Trophoblast cell (in vitro differentiated cells and primary cell): ENCODE measurements around the gene DOC2A.

Source experiments
- DNase-seq, 2 donors: peaks; one replicate each; pipeline ENCODE4 v3.0.0-alpha.2; 2016
- H2AFZ ChIP-seq: 2 replicates; pipeline ENCODE4 v1.6.1; 2013; ENCODE audit warnings: low read length, moderate library complexity, mild to moderate bottlenecking; ENCODE audit not compliant: insufficient read depth, poor library complexity
- H2AK5ac ChIP-seq: 2 replicates; pipeline ENCODE4 v1.6.1; 2013; ENCODE audit warnings: mild to moderate bottlenecking, low read length
- H2BK120ac ChIP-seq: 2 replicates; pipeline ENCODE4 v1.6.1; 2013; ENCODE audit warnings: low read length, mild to moderate bottlenecking, moderate library complexity; ENCODE audit not compliant: insufficient read depth, poor library complexity
- H2BK12ac ChIP-seq: 2 replicates; pipeline ENCODE4 v1.6.1; 2013; ENCODE audit warnings: mild to moderate bottlenecking, low read length, moderate library complexity
- H2BK5ac ChIP-seq: 2 replicates; pipeline ENCODE4 v1.6.1; 2013; ENCODE audit warnings: low read length, low read depth, moderate library complexity, mild to moderate bottlenecking; ENCODE audit not compliant: poor library complexity
- H3K14ac ChIP-seq: 2 replicates; pipeline ENCODE4 v1.6.1; 2013; ENCODE audit warnings: mild to moderate bottlenecking, low read length
- H3K18ac ChIP-seq: 2 replicates; pipeline ENCODE4 v1.6.1; 2013; ENCODE audit warnings: mild to moderate bottlenecking, low read length
- H3K23ac ChIP-seq: 2 replicates; pipeline ENCODE4 v1.6.1; 2013; ENCODE audit warnings: low read length
- H3K27ac ChIP-seq: 2 replicates; pipeline ENCODE4 v1.5.1; 2013; ENCODE audit warnings: low read depth, mild to moderate bottlenecking, inconsistent platforms, low read length, moderate library complexity
- H3K27me3 ChIP-seq: 2 replicates; pipeline ENCODE4 v1.6.1; 2013; ENCODE audit warnings: inconsistent platforms, mild to moderate bottlenecking, low read length, moderate library complexity; ENCODE audit not compliant: insufficient read depth
- H3K36me3 ChIP-seq, 2 experiments: 1 replicate in 1 of 2; 2 replicates in 1 of 2; pipeline ENCODE4 v1.6.1; 2013; ENCODE audit warnings: low read length in 2 of 2, mild to moderate bottlenecking in 2 of 2, moderate library complexity in 1 of 2; ENCODE audit not compliant: insufficient read depth in 2 of 2, control insufficient read depth in 1 of 2
- H3K4ac ChIP-seq: 2 replicates; pipeline ENCODE4 v1.6.1; 2013; ENCODE audit warnings: low read depth, mild to moderate bottlenecking, low read length, moderate library complexity
- H3K4me1 ChIP-seq, 2 experiments: 1 replicate in 1 of 2; 2 replicates in 1 of 2; pipeline ENCODE4 v1.6.1; 2013; ENCODE audit warnings: low read length in 2 of 2, mild to moderate bottlenecking in 2 of 2, moderate library complexity in 1 of 2; ENCODE audit not compliant: insufficient read depth in 2 of 2, control insufficient read depth in 1 of 2
- H3K4me2 ChIP-seq: 2 replicates; pipeline ENCODE4 v1.6.1; 2013; ENCODE audit warnings: inconsistent platforms, mild to moderate bottlenecking, low read length, moderate library complexity
- H3K4me3 ChIP-seq: 2 replicates; pipeline ENCODE4 v1.5.1; 2013; ENCODE audit warnings: mild to moderate bottlenecking, low read depth, low read length, inconsistent platforms
- H3K79me1 ChIP-seq: one replicate; pipeline ENCODE4 v1.6.1; 2013; ENCODE audit warnings: low read length
- H3K79me2 ChIP-seq: 2 replicates; pipeline ENCODE4 v1.6.1; 2013; ENCODE audit warnings: low read length, mild to moderate bottlenecking; ENCODE audit not compliant: control insufficient read depth, insufficient read depth, poor library complexity
- H3K9ac ChIP-seq: 2 replicates; pipeline ENCODE4 v1.6.1; 2013; ENCODE audit warnings: mild to moderate bottlenecking, low read length
- H3K9me3 ChIP-seq: 2 replicates; pipeline ENCODE4 v1.6.1; 2013; ENCODE audit warnings: low read depth, mild to moderate bottlenecking, control low read depth, inconsistent platforms, low read length; ENCODE audit not compliant: insufficient read depth
- H4K12ac ChIP-seq: 2 replicates; pipeline ENCODE4 v1.6.1; 2013; ENCODE audit warnings: low read depth, mild to moderate bottlenecking, low read length, moderate library complexity
- H4K8ac ChIP-seq: 2 replicates; pipeline ENCODE4 v1.6.1; 2013; ENCODE audit warnings: low read depth, mild to moderate bottlenecking, low read length, moderate library complexity
- H4K91ac ChIP-seq: one replicate; pipeline ENCODE4 v1.6.1; 2013; ENCODE audit warnings: low read depth, mild to moderate bottlenecking, low read length, moderate library complexity
- WGBS: extraction: QIAGEN DNeasy Blood & Tissue Kit; methylation state at CpG from one replicate; pipeline ENCODE4 v1.1.7; 2013; ENCODE audit warnings: missing lambda C conversion rate; ENCODE audit not compliant: insufficient read length, insufficient coverage; ENCODE audit errors: extremely low coverage; 5-methylcytosine and 5-hydroxymethylcytosine counted together

Gene DOC2A

DNA sequence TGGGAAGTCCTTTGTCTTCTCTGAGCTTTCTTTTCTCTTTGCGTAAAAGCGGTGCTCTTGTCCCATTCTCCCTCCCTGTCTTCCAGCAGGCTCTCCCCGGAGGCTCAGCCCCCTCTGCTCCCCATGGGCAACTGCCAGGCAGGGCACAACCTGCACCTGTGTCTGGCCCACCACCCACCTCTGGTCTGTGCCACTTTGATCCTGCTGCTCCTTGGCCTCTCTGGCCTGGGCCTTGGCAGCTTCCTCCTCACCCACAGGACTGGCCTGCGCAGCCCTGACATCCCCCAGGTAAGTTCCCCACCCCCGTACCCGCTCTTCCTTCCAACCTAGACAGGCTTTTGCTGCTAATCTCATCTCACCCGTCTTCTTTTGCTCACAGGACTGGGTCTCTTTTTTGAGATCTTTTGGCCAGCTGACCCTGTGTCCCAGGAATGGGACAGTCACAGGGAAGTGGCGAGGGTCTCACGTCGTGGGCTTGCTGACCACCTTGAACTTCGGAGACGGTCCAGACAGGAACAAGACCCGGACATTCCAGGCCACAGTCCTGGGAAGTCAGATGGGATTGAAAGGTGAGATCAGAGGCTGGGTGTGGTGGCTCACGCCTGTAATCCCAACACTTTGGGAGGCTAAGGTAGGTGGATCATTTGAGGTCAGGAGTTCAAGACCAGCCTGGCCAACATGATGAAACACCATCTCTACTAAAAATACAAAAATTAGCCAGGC is 47.6 kb downstream of the DOC2A start:
- H3K79me2 ChIP-seq, result peaks cover 6% of the 10 kb centered on the region
- peak overlapping the region; percentile 83 for H4K8ac ChIP-seq
- WGBS, result no CpG with 5 or more reads among the region's 14 CpGs
- no peak overlapping the region for H2BK120ac ChIP-seq
- H3K27ac ChIP-seq, result no peak overlapping the region
- no peak overlapping the region for H3K9ac ChIP-seq
- peak overlapping the region; percentile 85 for H4K91ac ChIP-seq
- no peaks in the 10 kb centered on the region for H3K27me3 ChIP-seq
- H3K4me2 ChIP-seq, result no peak overlapping the region
- H3K18ac ChIP-seq, result peak overlapping the region; percentile 43
- peak overlapping the region; percentile 21 for H3K4ac ChIP-seq
- no peak overlapping the region for H3K4me3 ChIP-seq
- peak overlapping the region; percentile 68 for H2BK12ac ChIP-seq
- H3K23ac ChIP-seq, result no peak overlapping the region
- peak overlapping the region; percentile 47 for H3K14ac ChIP-seq
- DNase-seq, result no peak
- H3K36me3 ChIP-seq, result peaks cover 4 to 6% of the 10 kb centered on the region in 2 experiments
- peaks cover 3 to 8% of the 10 kb centered on the region in 2 experiments for H3K4me1 ChIP-seq
- H4K12ac ChIP-seq, result peak overlapping the region; percentile 80
- H2AFZ ChIP-seq, result no peak overlapping the region
- no peaks in the 10 kb centered on the region for H3K9me3 ChIP-seq
- H2BK5ac ChIP-seq, result no peak overlapping the region
- peaks cover 15% of the 10 kb centered on the region for H3K79me1 ChIP-seq
- H2AK5ac ChIP-seq, result peak overlapping the region; percentile 94

DNA sequence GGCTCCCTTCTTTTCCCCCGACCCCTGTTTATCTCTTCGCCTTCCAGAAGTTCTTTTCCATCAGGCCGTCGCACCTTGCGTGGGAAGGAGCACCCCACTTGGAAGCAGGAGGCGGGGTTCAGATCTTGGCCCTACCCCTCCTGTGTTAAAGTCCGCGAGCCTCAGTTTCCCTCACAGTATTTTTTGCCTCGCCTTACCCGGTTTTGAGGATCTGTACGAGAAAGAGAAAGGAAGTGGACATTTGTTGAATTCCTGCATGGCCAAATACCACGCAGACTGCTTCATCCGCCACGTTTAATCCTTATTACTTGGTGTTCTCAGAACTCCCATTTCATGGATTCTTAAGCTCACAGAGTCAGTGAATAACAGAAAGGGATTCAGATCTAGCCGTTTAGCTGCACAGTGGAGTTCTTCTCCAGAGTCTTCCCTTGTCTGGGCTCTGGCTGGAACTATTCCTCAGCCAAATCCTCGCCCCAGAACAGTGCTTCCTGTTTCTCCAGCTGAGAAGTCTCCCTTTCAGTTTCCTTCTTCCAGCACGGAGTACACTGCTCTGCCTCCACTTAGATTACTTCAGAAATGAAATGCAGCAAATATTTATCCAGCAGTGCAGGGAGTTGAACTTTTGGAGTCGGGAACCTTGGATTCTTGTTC is 48.4 kb downstream of the DOC2A start:
- Histone ChIP-seq H3K27ac (peak overlapping the region; percentile 27), H3K23ac (no peak overlapping the region), H3K4me1 (peaks cover 3 to 8% of the 10 kb centered on the region in 2 experiments), H3K4me3 (peak overlapping the region; percentile 80), H3K36me3 (peaks cover 0 to 3% of the 10 kb centered on the region in 2 experiments), H4K12ac (peak overlapping the region; percentile 89), H2BK12ac (peak overlapping the region; percentile 23), H2AFZ (peak overlapping the region; percentile 87), H3K27me3 (no peaks in the 10 kb centered on the region), H4K91ac (peak overlapping the region; percentile 85), H2BK120ac (peak overlapping the region; percentile 74), H3K79me2 (peaks cover 6% of the 10 kb centered on the region), H2AK5ac (peak overlapping the region; percentile 67), H3K9ac (peak overlapping the region; percentile 34), H3K79me1 (peaks cover 15% of the 10 kb centered on the region), H4K8ac (peak overlapping the region; percentile 83), H2BK5ac (peak overlapping the region; percentile 37), H3K18ac (peak overlapping the region; percentile 55), H3K4me2 (peak overlapping the region; percentile 72), H3K9me3 (no peaks in the 10 kb centered on the region), H3K14ac (peak overlapping the region; percentile 89), H3K4ac (peak overlapping the region; percentile 75)
- DNase-seq, result peak in 1 of 2 donors; percentile 36
- WGBS, result no CpG with 5 or more reads among the region's 18 CpGs

DNA sequence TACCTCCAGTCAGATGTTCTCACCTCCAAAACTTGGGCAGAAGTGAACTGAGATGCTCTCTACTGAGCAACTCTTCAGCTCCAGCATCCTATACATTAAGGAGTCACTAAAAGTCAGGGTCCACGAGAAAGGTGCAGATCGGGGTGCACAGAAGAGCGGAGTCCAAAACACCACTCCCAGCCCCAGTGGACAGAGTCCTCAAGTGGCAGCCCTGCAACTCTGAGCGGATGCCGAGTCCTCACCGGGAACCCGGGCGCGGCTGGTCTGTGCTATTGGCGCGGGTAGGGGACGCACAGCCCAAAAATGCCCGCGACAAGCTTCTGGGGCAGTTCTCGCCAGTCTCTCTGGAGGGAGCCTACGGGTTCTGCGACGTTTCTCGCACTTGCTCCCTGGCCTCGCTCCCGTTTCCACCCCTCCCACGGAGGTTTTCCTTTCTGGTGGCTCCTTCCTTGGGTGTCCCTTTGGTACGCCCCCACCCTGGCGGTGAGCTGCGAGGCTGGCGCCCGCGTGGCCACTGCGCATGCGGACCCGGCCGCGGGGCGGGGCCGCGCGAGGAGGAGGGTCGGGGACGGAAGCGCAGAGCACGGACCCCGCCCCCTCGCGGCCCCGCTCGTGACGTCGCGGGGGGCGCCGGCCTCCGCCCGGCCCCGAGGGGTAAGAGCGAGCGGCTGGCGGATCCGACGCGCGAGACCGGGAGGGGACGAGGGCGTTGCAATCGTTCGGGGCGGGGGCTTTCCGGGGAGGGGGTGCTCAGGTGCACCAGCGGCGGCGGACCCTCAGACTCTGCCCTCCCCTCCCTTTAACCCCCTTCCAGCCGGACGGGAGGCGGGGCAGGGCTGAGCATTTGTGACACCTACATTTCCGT is 49.1 kb downstream of the DOC2A start, which contains the start of gene TMEM219:
TMEM219 (plus strand) TSS at position 601 of the 865 bp plus-strand sequence. CDS start 1,065 bp downstream, outside the sequence.
- Histone ChIP-seq H3K27ac (peak within 1 kb of the TSS; percentile 30), H2AFZ (peak within 1 kb of the TSS; percentile 87), H3K4me2 (peak within 1 kb of the TSS; percentile 72), H2BK12ac (peak within 1 kb of the TSS; percentile 68), H3K9me3 (no peaks in the 10 kb centered on the region), H3K23ac (no peak within 1 kb of the TSS), H4K12ac (peak within 1 kb of the TSS; percentile 89), H4K91ac (peak within 1 kb of the TSS; percentile 85), H3K4me3 (peak within 1 kb of the TSS; percentile 80), H3K79me2 (peaks cover 6% of the 10 kb centered on the region), H4K8ac (peak within 1 kb of the TSS; percentile 88), H2BK5ac (peak within 1 kb of the TSS; percentile 76), H3K18ac (peak within 1 kb of the TSS; percentile 79), H2AK5ac (peak within 1 kb of the TSS; percentile 94), H3K79me1 (peaks cover 15% of the 10 kb centered on the region), H3K4me1 (peaks cover 3 to 8% of the 10 kb centered on the region in 2 experiments), H3K14ac (peak within 1 kb of the TSS; percentile 89), H3K4ac (peak within 1 kb of the TSS; percentile 75), H2BK120ac (peak within 1 kb of the TSS; percentile 74), H3K36me3 (peaks cover 0 to 3% of the 10 kb centered on the region in 2 experiments), H3K9ac (peak within 1 kb of the TSS; percentile 57), H3K27me3 (no peaks in the 10 kb centered on the region)
- no CpG with 5 or more reads among the region's 75 CpGs for WGBS
- peak; percentile 89 to 97 for DNase-seq

DNA sequence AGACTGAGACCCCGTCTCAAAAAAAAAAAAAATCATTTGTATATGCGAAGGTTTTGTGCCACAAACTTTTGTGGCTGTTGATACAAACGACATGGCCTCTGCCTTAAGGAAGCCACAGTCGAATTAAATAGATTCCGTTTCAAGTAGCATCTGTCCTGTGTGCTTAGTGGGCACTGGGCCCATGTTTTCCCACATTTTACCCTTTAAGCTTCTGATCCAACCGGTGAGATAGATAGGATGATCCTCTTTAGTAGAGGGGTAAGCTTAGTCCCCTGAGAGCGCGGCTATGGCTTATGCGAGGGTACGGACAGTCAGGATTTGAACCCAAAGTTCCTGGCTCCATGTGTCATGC is 49.7 kb downstream of the DOC2A start:
- Histone ChIP-seq H3K14ac (no peak overlapping the region), H2AFZ (no peak overlapping the region), H3K79me1 (peaks cover 15% of the 10 kb centered on the region), H3K36me3 (peaks cover 0 to 3% of the 10 kb centered on the region in 2 experiments), H3K9ac (no peak overlapping the region), H4K12ac (peak overlapping the region; percentile 76), H3K4me2 (peak overlapping the region; percentile 60), H3K4ac (no peak overlapping the region), H3K4me1 (peaks cover 3 to 8% of the 10 kb centered on the region in 2 experiments), H2BK120ac (no peak overlapping the region), H3K4me3 (no peak overlapping the region), H3K79me2 (peaks cover 6% of the 10 kb centered on the region), H4K91ac (peak overlapping the region; percentile 71), H3K23ac (no peak overlapping the region), H3K9me3 (no peaks in the 10 kb centered on the region), H2BK12ac (no peak overlapping the region), H2BK5ac (no peak overlapping the region), H3K27me3 (no peaks in the 10 kb centered on the region), H2AK5ac (no peak overlapping the region), H3K27ac (no peak overlapping the region), H4K8ac (peak overlapping the region; percentile 88), H3K18ac (peak overlapping the region; percentile 79)
- no CpG with 5 or more reads among the region's 10 CpGs for WGBS
- no peak for DNase-seq
